GM21576 (cell line): ENCODE measurements around the gene BFSP2.
"Not testable (repeated sequence)": the region's sequence is repeated elsewhere in the genome, so short reads cannot be mapped to it uniquely, and the experiment has no call there.

Experiments
- ATAC-seq: cut with Tn5 transposase; IDR thresholded peaks from one replicate; pipeline ENCODE4 v1.9.1; 2021; ENCODE audit warnings: mild to moderate bottlenecking, moderate library complexity; ENCODE audit not compliant: unreplicated experiment

Gene BFSP2

DNA sequence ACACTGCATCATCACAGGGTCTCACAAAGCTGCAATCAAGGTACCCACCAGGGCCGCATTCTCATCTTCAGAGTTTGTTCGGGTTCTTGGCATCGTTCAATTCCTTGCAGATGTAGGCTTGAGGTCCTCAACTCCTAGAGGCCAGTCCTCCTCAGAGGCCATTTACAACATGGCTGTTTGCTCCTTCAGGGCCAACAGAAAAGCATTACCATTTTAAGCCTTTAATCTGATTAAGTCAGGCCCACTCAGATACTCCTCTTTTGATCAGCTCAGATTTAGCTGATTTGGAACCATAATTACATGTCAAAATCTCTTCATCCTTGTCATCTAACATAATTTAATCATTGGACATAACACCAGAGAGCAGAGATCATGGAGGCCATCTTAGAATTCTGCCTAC, 55.4 kb downstream of the BFSP2 start:
- no peak for ATAC-seq

DNA sequence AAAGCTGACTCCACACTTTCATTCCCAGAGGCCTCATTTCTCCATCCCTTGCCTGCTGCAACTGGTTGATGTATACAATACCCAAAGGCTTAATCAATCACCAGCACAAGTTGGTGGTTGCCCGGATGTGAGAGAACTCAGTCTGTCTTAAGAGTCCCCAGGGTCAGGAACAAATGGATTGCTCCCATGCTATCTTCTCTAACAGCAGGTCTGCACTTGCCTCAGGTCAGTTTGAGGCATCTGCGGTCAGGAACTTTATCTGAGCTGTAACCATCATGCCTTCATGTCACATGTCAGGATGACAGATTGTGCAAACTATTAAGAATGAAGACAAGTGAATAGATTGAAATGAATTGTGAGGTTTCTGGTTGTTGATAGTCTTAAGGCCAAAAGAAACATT, 56.1 kb downstream of the BFSP2 start:
- no peak for ATAC-seq

DNA sequence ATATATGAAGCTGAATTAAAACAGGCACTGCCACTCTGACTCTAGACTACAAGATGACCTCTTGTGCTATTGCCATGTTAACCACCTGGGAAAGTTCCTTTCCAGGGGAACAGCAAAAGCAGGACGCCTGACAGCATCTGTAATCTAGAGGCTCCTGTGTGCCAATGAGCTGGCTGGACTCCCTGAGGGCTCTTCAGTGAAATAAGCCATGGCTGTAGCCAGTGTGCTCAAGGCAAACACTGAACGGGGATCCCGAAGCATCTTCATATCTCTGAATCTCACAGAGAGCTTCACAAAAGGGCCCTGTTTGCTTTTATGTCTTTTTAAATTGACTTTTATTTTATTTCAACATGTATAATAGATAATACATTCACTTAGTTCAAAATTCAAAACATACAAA, 57.2 kb downstream of the BFSP2 start:
- ATAC-seq, result no peak

DNA sequence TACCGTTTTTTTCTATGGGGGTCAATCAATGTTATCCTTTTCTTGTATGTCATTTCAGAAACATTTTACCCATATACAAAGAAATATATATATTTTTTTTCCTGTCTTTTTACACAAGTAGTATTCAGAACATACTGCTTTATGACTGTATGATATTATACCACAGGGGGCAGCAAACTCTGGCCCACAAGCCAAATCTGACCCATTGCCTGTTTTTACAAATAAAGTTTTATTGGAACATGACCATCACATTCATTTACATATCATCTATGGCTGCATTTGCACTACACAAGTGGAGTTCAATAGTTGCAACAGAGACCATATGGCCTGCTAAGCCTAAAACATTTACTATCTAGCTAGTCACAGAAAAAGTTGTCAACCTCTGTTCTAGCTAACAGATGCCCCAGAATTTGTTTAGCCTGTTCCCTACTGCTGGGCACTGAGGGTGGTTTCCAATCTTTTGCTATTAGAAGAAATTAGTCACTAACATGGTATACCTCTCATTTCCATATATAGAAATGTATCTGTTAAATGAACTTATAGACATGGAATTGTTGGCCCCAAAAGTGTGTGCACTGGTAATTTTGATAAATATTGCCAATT, 57.7 kb downstream of the BFSP2 start:
- ATAC-seq, result no peak

DNA sequence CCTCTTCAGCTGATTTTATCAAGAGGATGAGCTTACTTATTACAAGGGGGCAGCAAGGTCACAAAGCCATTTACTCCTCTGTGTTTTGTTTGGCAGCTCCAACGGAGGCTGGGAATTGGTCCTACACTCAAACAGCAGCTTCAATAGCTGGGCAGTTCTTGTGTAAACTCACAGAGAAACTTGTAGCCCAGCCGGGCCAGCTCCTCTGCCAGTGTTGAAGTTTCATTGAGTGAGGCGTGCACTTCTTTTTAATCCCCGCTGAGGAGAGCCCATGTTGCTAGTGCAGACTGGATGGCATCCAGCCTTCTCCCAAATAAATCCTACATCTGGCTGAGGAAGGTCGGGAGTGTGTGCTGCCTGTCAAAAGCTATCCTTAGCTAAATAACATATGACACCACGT, 59.5 kb downstream of the BFSP2 start:
- ATAC-seq, result no peak

DNA sequence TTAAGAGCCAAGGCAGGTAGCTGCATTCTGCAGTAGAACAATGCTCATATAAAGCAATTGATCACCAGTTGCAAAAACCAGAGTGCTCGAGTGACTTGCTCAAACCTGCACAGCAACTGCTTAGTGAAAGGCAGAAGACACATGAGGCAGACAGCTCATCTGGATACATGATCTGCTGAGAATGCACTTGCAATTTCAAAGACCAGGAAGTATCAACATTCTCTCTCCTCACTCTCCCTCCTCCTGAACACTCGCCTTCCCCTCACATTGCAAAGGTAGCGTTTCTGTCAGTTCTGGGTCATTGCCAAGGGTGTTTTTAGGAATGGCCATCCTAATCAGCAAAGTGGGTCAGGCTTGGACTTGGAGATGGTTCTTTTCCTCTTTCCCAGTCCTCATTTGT, 61.0 kb downstream of the BFSP2 start:
- ATAC-seq, result no peak

DNA sequence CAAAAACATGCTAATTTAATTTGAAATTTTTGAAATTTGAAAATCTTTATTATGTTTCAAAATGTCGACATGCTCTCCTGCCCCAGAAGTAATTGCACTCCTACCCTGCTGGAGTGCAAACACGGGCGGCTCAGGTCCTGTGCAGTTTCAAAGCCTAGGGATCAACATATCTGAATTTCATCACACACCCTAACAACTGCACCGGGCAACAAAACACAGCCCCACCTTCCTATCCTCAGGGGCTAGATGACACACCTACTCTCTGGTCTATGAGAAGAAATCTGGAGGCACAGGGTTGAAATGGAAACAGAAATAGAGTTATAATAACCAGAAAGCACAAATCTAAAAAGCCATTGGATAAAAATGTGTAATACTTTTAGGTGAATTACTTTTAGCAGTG, 61.4 kb downstream of the BFSP2 start:
- ATAC-seq, result no peak

DNA sequence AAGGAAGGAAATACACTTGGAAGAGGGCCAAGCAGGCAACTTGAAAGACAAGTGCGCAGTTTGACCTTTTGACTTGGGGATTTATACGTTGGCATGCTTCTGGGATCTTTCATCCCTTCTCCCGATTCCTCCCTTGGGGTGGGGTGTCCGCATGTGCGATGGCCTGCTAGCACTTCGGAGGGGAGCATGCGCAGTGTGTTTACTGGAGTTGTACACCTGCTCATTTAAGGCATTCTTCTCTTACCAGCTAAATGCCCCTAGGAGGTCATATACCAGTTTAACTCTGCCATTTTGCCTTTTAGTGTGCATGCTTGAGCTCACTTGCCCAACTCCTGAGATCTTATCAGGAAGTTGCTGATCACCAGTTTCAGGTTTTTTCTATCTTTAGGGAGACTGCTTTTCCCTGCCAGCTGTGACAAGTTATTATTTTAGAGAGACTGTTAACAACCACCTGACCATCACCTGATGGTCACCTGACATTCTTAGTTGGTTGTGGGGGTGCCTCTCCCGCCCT, 63.5 kb downstream of the BFSP2 start:
- ATAC-seq, result no peak

DNA sequence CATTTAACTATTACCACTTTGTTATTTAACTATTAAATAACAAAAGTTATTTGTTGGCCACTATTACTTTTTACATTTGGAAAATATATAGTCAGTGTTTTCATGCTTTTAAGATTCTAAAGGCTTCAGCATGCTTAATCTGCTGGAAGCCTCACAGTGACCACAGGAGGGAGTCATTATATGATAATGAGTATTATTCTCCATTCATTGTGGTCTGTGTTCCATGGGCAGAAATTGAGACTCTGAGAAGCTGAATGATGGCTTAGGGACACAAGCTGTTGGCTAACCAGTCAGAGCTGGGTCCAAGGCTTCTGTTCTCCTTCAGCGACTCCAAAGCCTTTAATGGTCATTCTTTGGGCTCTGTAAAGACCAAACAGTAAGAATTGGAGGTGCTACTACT, 64.7 kb downstream of the BFSP2 start:
- ATAC-seq, result peak; percentile 41

DNA sequence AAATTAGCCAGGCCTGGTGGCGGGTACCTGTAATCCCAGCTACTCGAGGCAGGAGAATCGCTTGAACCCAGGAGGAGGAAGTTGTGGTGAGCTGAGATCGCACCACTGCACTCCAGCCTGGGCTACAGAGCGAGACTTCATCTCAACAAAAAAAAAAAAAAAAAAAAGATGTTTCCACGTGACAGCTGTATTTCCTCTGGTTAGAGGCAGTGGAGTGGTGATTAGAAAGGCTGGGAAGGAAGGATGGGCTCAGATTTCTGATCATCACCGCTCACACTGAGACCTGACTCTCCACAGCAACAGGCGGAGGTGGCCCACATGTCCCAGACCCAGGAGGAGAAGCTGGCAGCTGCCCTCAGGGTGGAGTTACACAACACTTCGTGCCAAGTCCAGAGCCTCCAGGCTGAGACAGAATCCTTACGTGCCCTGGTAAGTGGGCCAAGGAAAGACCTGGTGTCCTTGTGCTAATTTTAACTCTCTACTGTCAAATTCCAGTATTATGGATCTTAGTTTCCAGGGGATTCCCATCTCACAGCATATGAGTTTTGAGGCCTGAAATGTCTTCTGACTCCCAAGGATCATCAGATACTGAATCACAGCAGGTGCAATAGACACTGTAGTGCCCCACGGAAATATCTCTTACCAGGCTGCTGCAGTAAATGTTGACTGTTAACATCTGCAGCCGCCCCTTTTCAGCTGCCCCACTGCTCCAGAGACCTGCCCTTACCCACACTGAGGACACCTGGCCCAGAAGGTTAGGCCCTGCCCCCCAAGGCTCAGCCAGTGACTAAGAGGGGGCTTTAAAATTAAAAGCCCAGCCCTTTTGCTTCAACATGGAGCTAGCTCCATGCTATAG, 66.9 kb downstream of the BFSP2 start:
- ATAC-seq, result peak; percentile 32

DNA sequence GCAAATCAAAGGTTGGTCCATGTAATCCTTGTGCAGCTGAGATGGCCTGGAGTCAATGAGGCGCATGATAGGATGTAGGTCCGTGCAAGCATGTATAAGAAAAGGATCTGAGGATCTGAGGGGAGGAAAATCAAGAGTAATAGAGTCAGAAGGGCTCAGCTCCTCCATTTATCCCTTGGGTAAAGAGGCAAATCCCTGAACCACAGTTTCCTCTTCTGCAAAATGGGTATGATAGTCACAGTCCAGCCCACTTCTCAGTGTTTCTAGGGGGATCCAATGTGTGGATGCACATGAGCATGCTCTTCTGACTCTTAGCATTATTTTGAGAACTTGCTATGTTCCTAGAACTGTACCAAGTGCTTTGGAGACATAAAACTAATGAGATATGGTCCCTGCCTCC, 67.9 kb downstream of the BFSP2 start:
- ATAC-seq, result no peak

DNA sequence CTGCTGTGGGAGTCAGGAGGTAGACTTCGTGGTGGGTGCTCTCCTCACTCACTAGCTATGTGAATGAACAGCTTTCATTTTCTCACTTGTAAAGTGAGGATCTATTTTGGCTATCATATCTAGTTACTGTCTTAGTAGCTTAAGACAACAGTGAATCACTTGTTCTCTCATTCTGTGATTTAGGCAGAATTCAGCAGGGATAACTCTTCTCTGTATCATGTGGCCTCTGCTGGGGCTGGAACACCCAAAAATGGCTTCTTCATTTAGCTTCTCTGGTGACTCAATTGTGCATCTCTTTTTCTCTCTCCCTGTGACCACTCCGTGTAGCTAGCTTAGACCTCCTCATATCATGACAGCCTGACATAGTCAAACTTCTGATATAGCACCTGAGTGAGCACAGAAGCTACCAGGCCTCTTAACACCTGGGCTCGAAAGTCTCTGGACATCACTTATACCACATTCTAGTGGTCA, 68.4 kb downstream of the BFSP2 start:
- no peak for ATAC-seq

DNA sequence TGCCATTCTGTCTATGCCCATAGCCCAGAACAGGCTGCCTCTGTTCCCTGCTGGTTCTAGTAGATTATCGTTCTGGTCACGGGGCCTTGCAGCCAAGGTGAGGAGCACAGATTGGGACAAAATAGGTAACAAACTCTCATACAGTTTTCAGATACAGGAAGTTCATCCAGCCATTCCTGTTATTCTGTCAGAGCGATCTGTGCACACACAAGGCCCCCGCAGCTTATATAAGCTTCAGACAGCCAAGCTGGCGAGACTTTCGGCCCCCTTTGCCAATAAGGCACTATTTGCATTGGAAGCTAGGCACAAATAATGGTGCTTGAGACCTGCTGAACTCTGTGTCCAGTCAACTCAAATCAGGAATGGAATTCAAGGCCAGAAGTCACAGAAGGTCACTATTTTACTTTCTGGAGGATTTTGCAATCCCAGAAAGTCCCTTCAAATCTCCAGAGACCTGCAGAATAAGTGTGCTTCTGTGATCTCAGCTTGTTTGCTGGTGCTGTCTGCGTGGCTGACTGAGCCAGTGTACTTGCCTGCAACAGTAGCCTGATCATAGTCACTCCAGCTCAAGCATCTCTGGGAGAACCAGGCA, 69.4 kb downstream of the BFSP2 start:
- no peak for ATAC-seq

DNA sequence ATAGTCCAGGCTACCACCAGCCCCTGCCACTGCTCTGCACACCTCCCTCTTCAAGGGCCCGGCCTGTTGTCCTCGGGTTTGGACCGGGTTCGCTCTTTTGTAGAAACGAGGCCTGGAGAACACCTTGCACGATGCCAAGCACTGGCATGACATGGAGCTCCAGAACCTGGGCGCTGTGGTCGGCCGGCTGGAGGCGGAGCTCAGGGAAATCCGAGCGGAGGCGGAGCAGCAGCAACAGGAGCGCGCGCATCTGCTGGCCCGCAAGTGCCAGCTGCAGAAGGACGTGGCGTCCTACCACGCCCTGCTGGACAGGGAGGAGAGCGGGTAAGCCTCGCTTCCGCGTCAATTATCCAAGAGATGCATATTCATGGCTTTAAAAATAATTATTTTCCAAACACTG, 72.4 kb downstream of the BFSP2 start:
- no peak for ATAC-seq

DNA sequence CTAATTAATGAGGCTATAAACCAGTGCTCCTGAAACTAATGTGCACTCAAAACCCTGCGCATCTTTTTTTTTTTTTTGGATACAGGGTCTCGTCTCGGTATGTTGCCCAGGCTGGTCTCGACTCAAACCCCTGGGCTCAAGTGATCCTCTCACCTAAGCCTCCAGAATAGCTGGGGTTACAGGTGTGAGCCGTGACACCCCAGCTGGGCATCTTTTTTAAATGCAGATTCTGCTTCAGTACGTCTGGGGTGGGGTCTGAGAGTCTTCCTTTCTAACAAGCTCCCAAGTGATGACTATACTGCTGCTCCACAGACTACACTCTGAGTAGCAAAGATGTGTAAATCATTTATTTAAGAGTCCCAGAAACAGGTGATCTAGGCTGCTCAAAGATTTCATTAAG, 73.0 kb downstream of the BFSP2 start:
- ATAC-seq, result no peak

DNA sequence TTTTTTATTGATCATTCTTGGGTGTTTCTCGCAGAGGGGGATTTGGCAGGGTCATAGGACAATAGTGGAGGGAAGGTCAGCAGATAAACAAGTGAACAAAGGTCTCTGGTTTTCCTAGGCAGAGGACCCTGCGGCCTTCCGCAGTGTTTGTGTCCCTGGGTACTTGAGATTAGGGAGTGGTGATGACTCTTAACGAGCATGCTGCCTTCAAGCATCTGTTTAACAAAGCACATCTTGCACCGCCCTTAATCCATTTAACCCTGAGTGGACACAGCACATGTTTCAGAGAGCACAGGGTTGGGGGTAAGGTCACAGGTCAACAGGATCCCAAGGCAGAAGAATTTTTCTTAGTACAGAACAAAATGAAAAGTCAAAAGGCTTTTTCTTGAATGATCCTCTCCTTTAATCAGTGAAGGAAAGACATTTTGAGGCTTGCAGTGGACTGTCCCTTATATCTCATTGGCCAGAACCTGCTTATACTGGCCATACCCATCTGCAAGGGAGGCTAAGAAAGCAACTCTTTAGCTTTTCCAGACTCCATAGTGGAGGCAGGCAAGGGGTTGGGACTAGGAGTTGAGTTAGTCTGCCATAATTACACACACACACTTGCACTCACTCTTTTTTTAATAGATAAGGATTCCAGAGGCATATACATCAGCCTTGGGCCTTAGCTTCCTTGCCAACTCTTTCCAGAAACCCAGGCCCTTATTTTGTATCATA, 73.8 kb downstream of the BFSP2 start:
- ATAC-seq, result not testable (repeated sequence)

DNA sequence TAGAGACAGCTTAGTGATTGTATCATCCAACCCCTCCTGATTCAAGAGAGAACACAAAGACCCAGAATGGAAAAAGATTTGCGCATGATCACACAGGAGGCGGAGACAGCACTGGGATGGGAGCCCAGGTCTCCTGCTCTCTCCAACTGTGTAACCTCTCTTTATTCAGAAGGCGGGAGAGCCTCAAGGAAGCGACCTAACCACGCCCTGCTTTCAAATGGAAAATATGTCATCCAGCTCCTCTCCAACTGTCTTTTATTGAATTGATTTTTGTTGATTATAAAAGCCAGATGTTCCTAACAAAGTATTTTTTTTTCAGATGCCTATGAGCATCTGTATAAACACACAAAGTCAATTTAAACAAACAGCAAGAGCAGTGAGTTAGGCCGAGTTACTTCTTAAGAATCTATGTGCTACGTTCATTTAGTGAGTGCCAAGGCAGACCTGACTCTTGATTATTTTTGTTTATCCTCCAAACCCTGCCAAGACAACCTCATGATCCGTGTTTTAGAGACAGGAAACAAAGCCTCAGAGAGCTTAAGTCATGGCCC, 74.5 kb downstream of the BFSP2 start:
- ATAC-seq, result no peak

DNA sequence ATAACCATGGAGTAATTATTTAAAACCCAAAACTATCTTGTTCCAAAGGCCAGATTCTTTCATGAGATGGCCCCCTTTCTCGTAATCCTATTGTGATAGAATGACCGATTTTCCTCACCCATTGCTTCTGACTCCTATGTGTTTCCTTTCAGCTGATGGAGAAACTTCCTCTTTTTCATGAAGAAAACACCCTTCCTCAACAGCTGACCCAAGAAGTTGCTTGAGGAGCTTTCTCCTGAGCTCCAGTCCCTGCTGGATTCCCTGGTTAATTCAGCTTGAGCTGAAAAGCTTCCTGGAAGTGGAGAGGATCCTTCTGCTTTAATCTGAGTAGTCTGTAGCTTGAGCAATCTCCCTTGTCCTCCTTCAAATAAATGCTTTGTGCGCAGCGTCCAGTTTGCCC, 75.0 kb downstream of the BFSP2 start:
- no peak for ATAC-seq

DNA sequence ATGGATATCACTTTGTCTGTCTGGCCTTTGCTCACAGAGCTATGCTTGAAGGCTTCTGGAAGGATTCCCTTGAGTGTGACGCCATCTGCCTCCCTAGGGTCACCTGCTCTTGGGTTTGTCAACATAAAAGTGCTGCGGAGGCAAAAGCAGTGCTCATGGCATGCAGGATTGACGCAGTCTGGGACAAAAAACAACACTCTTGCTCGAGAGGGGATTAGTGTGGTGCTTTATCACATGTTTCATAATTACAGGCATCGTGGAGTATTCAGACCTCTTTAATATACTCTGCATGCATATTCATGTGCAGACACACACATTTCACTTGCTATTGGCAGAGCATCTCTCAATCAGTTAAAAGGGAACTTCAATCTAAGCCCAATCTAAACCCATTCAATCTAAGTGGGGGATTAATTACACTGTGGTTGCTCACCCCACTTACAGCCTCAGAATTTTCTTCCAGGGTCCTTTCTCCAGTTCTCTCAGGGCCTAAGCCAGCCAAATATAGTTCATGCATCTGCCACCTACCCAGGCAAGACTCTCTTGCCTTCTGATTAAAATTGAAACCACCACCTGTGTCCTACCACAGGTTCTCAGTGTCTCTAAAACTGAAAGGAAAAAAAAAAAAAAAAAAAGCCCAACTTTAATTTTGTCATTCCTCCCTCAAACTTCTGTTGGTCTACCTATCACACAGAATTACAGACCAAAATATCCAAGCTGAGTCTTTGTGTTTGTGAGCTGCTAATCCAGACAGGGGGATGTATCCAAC, 75.6 kb downstream of the BFSP2 start:
- ATAC-seq, result peak; percentile 78

DNA sequence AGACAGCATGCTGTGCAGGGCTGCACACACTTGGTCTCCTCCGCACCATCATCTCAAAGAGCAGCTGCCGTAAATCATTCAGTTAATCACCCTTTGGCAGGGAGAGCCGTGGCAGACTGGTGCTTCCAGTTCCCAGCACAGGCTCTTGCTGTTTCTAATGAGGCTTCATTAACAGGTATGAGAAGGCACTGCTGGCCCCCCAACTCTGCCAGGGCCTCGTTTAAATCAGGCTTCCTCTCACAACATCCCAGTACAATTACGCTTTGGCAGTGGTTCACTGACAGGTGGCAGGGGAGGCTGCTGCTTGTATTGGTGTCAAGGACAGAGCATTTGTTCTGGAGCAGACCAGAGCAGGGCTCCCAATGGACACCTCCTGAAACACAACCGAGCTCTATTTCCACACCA, 77.1 kb downstream of the BFSP2 start:
- no peak for ATAC-seq
